Measurements from ENCODE around the gene FGF2. TPM values are rescaled to one million over a fixed set of nuclear protein-coding genes. Genes with fewer than 3 reads are reported as not detected.
A peak's percentile ranks its signal among the peaks of the same experiment; 100 is the strongest.
"Not testable (repeated sequence)": the region's sequence is repeated elsewhere in the genome, so short reads cannot be mapped to it uniquely, and the experiment has no call there.

The FGF2 gene
- total RNA-seq, 1 donor from 2014 or later = 58.0 TPM

- not testable (repeated sequence) for DNase-seq (ENCODE audit: low spot score)
Measured at GRCh38 chr4:122812823-122813222, 13.8 kb upstream of the FGF2 start.

- DNase-seq (ENCODE audit: low spot score) = no peak
Measured at GRCh38 chr4:122814426-122814825, 12.2 kb upstream of the FGF2 start.

- DNase-seq (ENCODE audit: low spot score) = no peak
Measured at GRCh38 chr4:122815248-122815647, 11.4 kb upstream of the FGF2 start.

GRCh38 chr4:122816476-122816875, 10.2 kb upstream of the FGF2 start:
- DNase-seq (ENCODE audit: low spot score) = no peak

- DNase-seq (ENCODE audit: low spot score) = no peak
Measured at GRCh38 chr4:122819708-122820449, 6.8 kb upstream of the FGF2 start.

- DNase-seq (ENCODE audit: low spot score) = no peak
Measured at GRCh38 chr4:122821092-122821491, 5.5 kb upstream of the FGF2 start.

GRCh38 chr4:122822466-122822865, 4.2 kb upstream of the FGF2 start:
- DNase-seq (ENCODE audit: low spot score) = no peak

- no peak for DNase-seq (ENCODE audit: low spot score)
Measured at GRCh38 chr4:122823476-122823875, 3.2 kb upstream of the FGF2 start.

- no peak for DNase-seq (ENCODE audit: low spot score)
Measured at GRCh38 chr4:122824616-122825015, 2.0 kb upstream of the FGF2 start.

- DNase-seq (ENCODE audit: low spot score) = no peak
Measured at GRCh38 chr4:122826079-122826527, 528 bp upstream of the FGF2 start.

GRCh38 chr4:122827258-122827878, 737 bp downstream of the FGF2 start:
- peak; percentile 29 for DNase-seq (ENCODE audit: low spot score)

- peak; percentile 61 for DNase-seq (ENCODE audit: low spot score)
Measured at GRCh38 chr4:122827879-122828601, 1.4 kb downstream of the FGF2 start.

GRCh38 chr4:122830426-122831095, 3.9 kb downstream of the FGF2 start:
- DNase-seq (ENCODE audit: low spot score) = peak; percentile 98

GRCh38 chr4:122831515-122832196, 5.0 kb downstream of the FGF2 start:
- DNase-seq (ENCODE audit: low spot score) = no peak

GRCh38 chr4:122832732-122833131, 6.1 kb downstream of the FGF2 start:
- no peak for DNase-seq (ENCODE audit: low spot score)

- no peak for DNase-seq (ENCODE audit: low spot score)
Measured at GRCh38 chr4:122833999-122834398, 7.4 kb downstream of the FGF2 start.

GRCh38 chr4:122836941-122837340, 10.3 kb downstream of the FGF2 start:
- DNase-seq (ENCODE audit: low spot score) = no peak

- DNase-seq (ENCODE audit: low spot score) = no peak
Measured at GRCh38 chr4:122838034-122838433, 11.4 kb downstream of the FGF2 start.

GRCh38 chr4:122842392-122842791, 15.8 kb downstream of the FGF2 start:
- DNase-seq (ENCODE audit: low spot score) = no peak

- DNase-seq (ENCODE audit: low spot score) = peak; percentile 53
Measured at GRCh38 chr4:122842984-122843531, 16.4 kb downstream of the FGF2 start.

- not testable (repeated sequence) for DNase-seq (ENCODE audit: low spot score)
Measured at GRCh38 chr4:122844391-122844790, 17.8 kb downstream of the FGF2 start.
